ENCODE results near the gene ASPDH.

- TF ChIP-seq CTCF (IDR thresholded peaks at IDR 0.05) (no peak), EZH2 (IDR thresholded peaks at IDR 0.05; ENCODE audit: borderline replicate concordance, insufficient read depth, low read depth, low read length, poor library complexity, severe bottlenecking) (no peak)
Observed at GRCh38 chr19:50558039-50558438, 44.3 kb upstream of the ASPDH start.
